Measurements from ENCODE around the gene CPLANE2.

CPLANE2 gene

GRCh38 chr1:16244650-16245285, 7.8 kb upstream of the CPLANE2 start:
- Mint-ChIP-seq H3K27ac (peak overlapping the region; percentile 59), H3K4me3 (no peak overlapping the region), H3K4me1 (peaks cover 14 to 27% of the 10 kb centered on the region in 2 donors), H3K36me3 (peaks cover 14 to 24% of the 10 kb centered on the region in 2 donors), H3K27me3 (no peaks in the 10 kb centered on the region), H3K9me3 (no peaks in the 10 kb centered on the region)
- DNase-seq: no peak
- no peak for ATAC-seq (replicated peaks)

- H3K4me3 Mint-ChIP-seq: no peak overlapping the region
Observed at GRCh38 chr1:16243936-16244649, 7.1 kb upstream of the CPLANE2 start.

GRCh38 chr1:16243215-16243610, 6.2 kb upstream of the CPLANE2 start:
- Mint-ChIP-seq H3K4me1 (peaks cover 3 to 12% of the 10 kb centered on the region in 2 donors), H3K27me3 (no peaks in the 10 kb centered on the region), H3K9me3 (no peaks in the 10 kb centered on the region), H3K27ac (peak overlapping the region; percentile 9), H3K36me3 (peaks cover 9 to 16% of the 10 kb centered on the region in 2 donors), H3K4me3 (no peak overlapping the region)
- no peak for DNase-seq
- no peak for ATAC-seq (replicated peaks)

More at GRCh38 chr1:16243936-16244649, 7.1 kb upstream of the CPLANE2 start:
- Mint-ChIP-seq H3K27me3 (no peaks in the 10 kb centered on the region), H3K9me3 (no peaks in the 10 kb centered on the region), H3K36me3 (peaks cover 10 to 20% of the 10 kb centered on the region in 2 donors), H3K4me1 (peaks cover 9 to 21% of the 10 kb centered on the region in 2 donors), H3K27ac (peak overlapping the region; percentile 51)
- ATAC-seq (replicated peaks) (peak; percentile 77 to 85), DNase-seq (peak; percentile 49)

- Mint-ChIP-seq H3K4me1 (peaks cover 3 to 8% of the 10 kb centered on the region in 2 donors), H3K27me3 (no peaks in the 10 kb centered on the region), H3K9me3 (no peaks in the 10 kb centered on the region), H3K4me3 (no peak overlapping the region), H3K27ac (peak overlapping the region; percentile 62), H3K36me3 (peaks cover 8 to 15% of the 10 kb centered on the region in 2 donors)
- no peak for DNase-seq
- ATAC-seq (replicated peaks): no peak
Observed at GRCh38 chr1:16242556-16243214, 5.7 kb upstream of the CPLANE2 start.

- DNase-seq (no peak), ATAC-seq (replicated peaks) (no peak)
- Mint-ChIP-seq H3K4me3 (no peak overlapping the region), H3K36me3 (peaks cover 2 to 4% of the 10 kb centered on the region in 2 donors), H3K9me3 (no peaks in the 10 kb centered on the region), H3K4me1 (peaks cover 6 to 19% of the 10 kb centered on the region in 2 donors), H3K27me3 (no peaks in the 10 kb centered on the region), H3K27ac (no peak overlapping the region)
Observed at GRCh38 chr1:16241221-16241708, 4.3 kb upstream of the CPLANE2 start.

DNA sequence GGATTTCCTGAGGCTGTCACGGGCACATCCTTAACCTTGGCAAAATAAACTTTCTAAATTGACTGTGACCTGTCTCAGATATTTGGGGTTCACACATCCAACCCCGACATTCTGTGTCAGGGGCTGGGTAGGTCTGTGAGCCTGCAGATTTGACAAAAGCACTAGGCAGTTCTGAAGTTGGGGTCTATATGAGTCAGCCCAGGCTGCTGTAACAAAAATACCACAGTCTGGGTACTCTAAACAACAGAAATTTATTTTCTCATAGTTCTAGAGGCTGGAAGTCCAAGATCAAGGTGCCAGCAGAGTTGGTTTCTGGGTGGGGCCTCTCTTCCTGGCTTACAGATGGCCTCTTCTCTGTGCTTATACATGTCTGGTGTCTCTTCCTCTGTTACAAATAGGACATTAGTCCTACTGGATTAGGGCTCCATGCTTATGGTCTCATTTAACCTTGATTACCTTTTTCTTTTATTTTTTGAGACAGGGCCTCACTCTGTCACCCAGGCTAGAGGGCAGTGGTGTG, 3.0 kb upstream of the CPLANE2 start:
- Mint-ChIP-seq H3K27ac (peak overlapping the region; percentile 25), H3K4me1 (peaks cover 11 to 29% of the 10 kb centered on the region in 2 donors), H3K27me3 (no peaks in the 10 kb centered on the region), H3K4me3 (no peak overlapping the region), H3K36me3 (no peaks in the 10 kb centered on the region), H3K9me3 (no peaks in the 10 kb centered on the region)
- DNase-seq (no peak), ATAC-seq (replicated peaks) (no peak)

DNA sequence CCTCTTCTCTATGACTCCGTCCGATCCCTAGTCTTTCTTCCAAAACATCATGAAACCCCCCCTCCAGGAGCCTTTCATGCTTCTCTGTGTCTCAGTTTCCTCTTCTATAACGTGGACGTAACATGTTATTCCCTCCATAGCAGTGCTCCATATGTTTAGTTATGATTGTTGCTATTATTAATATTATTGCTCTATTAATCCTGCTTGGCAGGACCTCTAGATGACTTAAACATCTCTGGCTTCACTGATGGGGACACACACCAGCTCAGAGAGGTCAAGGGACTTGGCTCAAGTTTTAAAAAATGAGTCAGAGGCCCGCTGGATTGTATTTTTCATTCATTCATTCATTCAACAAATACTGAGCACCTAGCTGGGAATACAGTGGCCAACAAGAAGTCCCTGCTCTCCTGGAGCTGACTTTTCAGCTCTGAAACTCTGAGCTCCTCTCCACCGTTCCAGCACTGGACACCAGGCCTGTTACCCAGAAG, 404 bp upstream of the CPLANE2 start:
- Mint-ChIP-seq H3K27me3 (no peaks in the 10 kb centered on the region), H3K27ac (peak overlapping the region; percentile 97), H3K4me1 (peaks cover 11 to 25% of the 10 kb centered on the region in 2 donors), H3K36me3 (peaks cover 6 to 9% of the 10 kb centered on the region in 2 donors), H3K4me3 (peak overlapping the region; percentile 92 to 97), H3K9me3 (no peaks in the 10 kb centered on the region)
- no peak for DNase-seq
- no peak for ATAC-seq (replicated peaks)

DNA sequence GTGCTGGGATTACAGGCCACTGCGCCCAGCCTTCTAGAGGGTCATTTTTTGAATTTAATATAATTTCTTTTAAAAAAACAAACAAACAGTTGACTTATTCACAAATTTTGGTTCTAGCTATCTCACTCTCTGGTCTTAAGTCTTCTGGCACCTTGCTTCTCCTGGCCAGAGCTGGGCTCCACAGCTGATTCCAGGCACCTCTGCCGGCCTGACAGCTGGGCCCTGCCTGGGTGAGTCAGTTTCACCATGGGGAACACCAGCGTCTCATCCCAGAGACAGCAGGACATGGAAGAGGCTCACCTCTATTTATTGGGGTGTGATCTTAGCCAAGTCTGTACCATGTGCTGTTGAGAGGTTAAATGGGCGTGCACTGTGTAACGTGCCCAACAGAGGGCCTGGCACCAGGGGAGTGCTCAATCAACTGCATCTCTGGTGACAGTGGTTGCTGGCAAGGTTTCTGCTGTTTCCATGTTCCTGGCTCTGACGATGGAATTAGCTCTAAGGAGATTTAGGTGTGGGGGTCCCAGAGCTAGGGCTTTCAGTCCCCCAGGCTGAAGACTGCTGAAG, 956 bp downstream of the CPLANE2 start:
- Mint-ChIP-seq H3K4me3 (peak overlapping the region; percentile 92 to 97), H3K27ac (peak overlapping the region; percentile 97), H3K9me3 (no peaks in the 10 kb centered on the region), H3K27me3 (no peaks in the 10 kb centered on the region), H3K4me1 (peaks cover 11 to 25% of the 10 kb centered on the region in 2 donors), H3K36me3 (peaks cover 8 to 12% of the 10 kb centered on the region in 2 donors)
- ATAC-seq (replicated peaks) (peak; percentile 84 to 87), DNase-seq (no peak)

- Mint-ChIP-seq H3K27ac (no peak overlapping the region), H3K9me3 (no peaks in the 10 kb centered on the region), H3K4me1 (peaks cover 11 to 25% of the 10 kb centered on the region in 2 donors), H3K4me3 (no peak overlapping the region), H3K36me3 (peaks cover 8 to 12% of the 10 kb centered on the region in 2 donors), H3K27me3 (no peaks in the 10 kb centered on the region)
- no peak for DNase-seq
- no peak for ATAC-seq (replicated peaks)
Observed at GRCh38 chr1:16235347-16235746, 1.6 kb downstream of the CPLANE2 start.

- DNase-seq (no peak), ATAC-seq (replicated peaks) (no peak)
- H3K36me3 Mint-ChIP-seq: peaks cover 8 to 12% of the 10 kb centered on the region in 2 donors
- no peaks in the 10 kb centered on the region for H3K9me3 Mint-ChIP-seq
- peaks cover 11 to 29% of the 10 kb centered on the region in 2 donors for H3K4me1 Mint-ChIP-seq
- H3K27ac Mint-ChIP-seq: no peak overlapping the region
- no peak overlapping the region for H3K4me3 Mint-ChIP-seq
- H3K27me3 Mint-ChIP-seq: peaks cover 5 to 11% of the 10 kb centered on the region in 2 donors
Observed at GRCh38 chr1:16233431-16233830, 3.6 kb downstream of the CPLANE2 start.

DNA sequence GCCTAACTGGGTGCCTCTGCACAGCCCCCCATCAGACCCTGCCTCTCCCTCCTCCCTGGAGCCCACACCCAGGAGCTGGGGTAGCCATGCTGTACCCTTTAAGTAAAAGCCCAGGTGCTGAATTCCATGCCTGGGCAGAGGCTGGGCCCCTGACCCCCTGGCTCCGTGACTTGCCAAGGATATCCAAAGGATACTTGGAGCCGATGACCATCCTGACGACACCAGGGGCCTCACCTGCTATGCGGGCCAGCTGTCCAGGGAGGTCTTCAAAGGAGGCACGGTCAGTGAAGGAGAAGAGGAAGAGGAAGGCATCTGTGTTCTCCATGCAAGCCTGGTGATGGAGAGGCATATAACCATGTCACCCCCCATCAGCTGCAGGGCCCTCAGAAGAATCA, 4.7 kb downstream of the CPLANE2 start:
- no peak for DNase-seq
- Mint-ChIP-seq H3K4me1 (peaks cover 16 to 35% of the 10 kb centered on the region in 2 donors), H3K27ac (no peak overlapping the region), H3K9me3 (no peaks in the 10 kb centered on the region), H3K4me3 (no peak overlapping the region), H3K27me3 (peaks cover 15 to 22% of the 10 kb centered on the region in 2 donors), H3K36me3 (peaks cover 11 to 15% of the 10 kb centered on the region in 2 donors)
- no peak for ATAC-seq (replicated peaks)

GRCh38 chr1:16231331-16232315, 5.4 kb downstream of the CPLANE2 start:
- peaks cover 12 to 15% of the 10 kb centered on the region in 2 donors for H3K36me3 Mint-ChIP-seq
- ATAC-seq (replicated peaks): no peak
- peaks cover 11 to 31% of the 10 kb centered on the region in 2 donors for H3K4me1 Mint-ChIP-seq
- no peak overlapping the region for H3K4me3 Mint-ChIP-seq
- no peaks in the 10 kb centered on the region for H3K9me3 Mint-ChIP-seq
- no peak overlapping the region for H3K27ac Mint-ChIP-seq
- DNase-seq: no peak
- peaks cover 18 to 27% of the 10 kb centered on the region in 2 donors for H3K27me3 Mint-ChIP-seq

GRCh38 chr1:16230744-16231143, 6.2 kb downstream of the CPLANE2 start:
- DNase-seq (no peak), ATAC-seq (replicated peaks) (no peak)
- H3K4me3 Mint-ChIP-seq: no peak overlapping the region
- H3K4me1 Mint-ChIP-seq: peaks cover 7 to 23% of the 10 kb centered on the region in 2 donors
- no peaks in the 10 kb centered on the region for H3K9me3 Mint-ChIP-seq
- peaks cover 27 to 36% of the 10 kb centered on the region in 2 donors for H3K27me3 Mint-ChIP-seq
- no peak overlapping the region for H3K27ac Mint-ChIP-seq
- peaks cover 12 to 19% of the 10 kb centered on the region in 2 donors for H3K36me3 Mint-ChIP-seq
